Measurements from ENCODE around the gene IL17RB. TPM values are rescaled to one million over a fixed set of nuclear protein-coding genes. Genes with fewer than 3 reads are reported as not detected.
A peak's percentile ranks its signal among the peaks of the same experiment; 100 is the strongest.

IL17RB gene
- total and polyA plus RNA-seq, 11 donors = 0.09 to 1.5 (median 0.61) TPM; not detected in 1

- WGBS, 4 donors = 0% methylated on average over 18 to 34 of the region's 34 CpGs; no CpG with 5 or more reads in 1 of the 4 donors
- no peak for DNase-seq
- TF ChIP-seq POLR2A (IDR thresholded peaks at IDR 0.05) = no peak
- intact Hi-C loops (cut with DNase I) = no loop called here
- Histone ChIP-seq H3K27ac (peak overlapping the region in 8 of 12 donors; percentile 15 to 75 (median 56)), H3K36me3 (no peaks in the 10 kb centered on the region), H3K4me1 (peaks cover 0 to 18% (median 5%) of the 10 kb centered on the region in 12 donors), H3K9me3 (no peaks in the 10 kb centered on the region), H3K27me3 (peaks cover 0 to 27% (median 10%) of the 10 kb centered on the region in 9 donors), H3K4me3 (peak overlapping the region; percentile 50 to 77 (median 64))
- peak in 1 of 4 donors; percentile 6 for ATAC-seq
Observed at GRCh38 chr3:53845881-53846133, 561 bp upstream of the IL17RB start.

GRCh38 chr3:53846851-53847155 is 435 bp downstream of the IL17RB start:
- Histone ChIP-seq H3K9me3 (no peaks in the 10 kb centered on the region), H3K27ac (no peak overlapping the region), H3K36me3 (no peaks in the 10 kb centered on the region), H3K4me1 (peaks cover 0 to 18% (median 5%) of the 10 kb centered on the region in 12 donors), H3K4me3 (peak overlapping the region in 10 of 12 donors; percentile 55 to 77 (median 64)), H3K27me3 (peaks cover 0 to 27% (median 10%) of the 10 kb centered on the region in 9 donors)
- ATAC-seq (no peak), DNase-seq (no peak)
- intact Hi-C loops (cut with DNase I) = no loop called here
- TF ChIP-seq POLR2A (IDR thresholded peaks at IDR 0.05) (no peak), CTCF (IDR thresholded peaks at IDR 0.05) (no peak)
- WGBS, 4 donors = 60 to 77% (median 66%) methylated on average over 10 of the region's 10 CpGs

GRCh38 chr3:53849916-53850315 is 3.5 kb downstream of the IL17RB start:
- no peaks in the 10 kb centered on the region for H3K9me3 ChIP-seq
- no peak for TF ChIP-seq CTCF (IDR thresholded peaks at IDR 0.05)
- no peak for TF ChIP-seq POLR2A (IDR thresholded peaks at IDR 0.05)
- H3K27me3 ChIP-seq = peaks cover 0 to 25% (median 10%) of the 10 kb centered on the region in 9 donors
- H3K4me3 ChIP-seq = no peak overlapping the region
- intact Hi-C loops (cut with DNase I) = loop anchor here in 1 of 10 donors (10.0 kb wide), 1 partner anchor 555 kb away; no protein-coding TSS in a partner anchor
- peaks cover 0 to 18% (median 5%) of the 10 kb centered on the region in 12 donors for H3K4me1 ChIP-seq
- 92 to 95% (median 93%) methylated on average over 7 of the region's 7 CpGs for WGBS, 4 donors
- H3K36me3 ChIP-seq = no peaks in the 10 kb centered on the region
- no peak for ATAC-seq
- DNase-seq = no peak
- H3K27ac ChIP-seq = no peak overlapping the region

- ATAC-seq (no peak), DNase-seq (peak in 1 of 5 donors; percentile 20)
- no peak overlapping the region for H3K27ac ChIP-seq
- H3K36me3 ChIP-seq = no peaks in the 10 kb centered on the region
- WGBS, 4 donors = 29 to 41% (median 30%) methylated on average over 5 of the region's 5 CpGs
- TF ChIP-seq CTCF (IDR thresholded peaks at IDR 0.05) = no peak
- TF ChIP-seq POLR2A (IDR thresholded peaks at IDR 0.05) = no peak
- no peak overlapping the region for H3K4me3 ChIP-seq
- peaks cover 0 to 22% (median 1%) of the 10 kb centered on the region in 9 donors for H3K27me3 ChIP-seq
- intact Hi-C loops (cut with DNase I) = loop anchor here in 1 of 10 donors (10.0 kb wide), 1 partner anchor 556 kb away; no protein-coding TSS in a partner anchor
- no peaks in the 10 kb centered on the region for H3K9me3 ChIP-seq
- peaks cover 0 to 10% (median 5%) of the 10 kb centered on the region in 12 donors for H3K4me1 ChIP-seq
Observed at GRCh38 chr3:53850895-53851294, 4.5 kb downstream of the IL17RB start.

DNA sequence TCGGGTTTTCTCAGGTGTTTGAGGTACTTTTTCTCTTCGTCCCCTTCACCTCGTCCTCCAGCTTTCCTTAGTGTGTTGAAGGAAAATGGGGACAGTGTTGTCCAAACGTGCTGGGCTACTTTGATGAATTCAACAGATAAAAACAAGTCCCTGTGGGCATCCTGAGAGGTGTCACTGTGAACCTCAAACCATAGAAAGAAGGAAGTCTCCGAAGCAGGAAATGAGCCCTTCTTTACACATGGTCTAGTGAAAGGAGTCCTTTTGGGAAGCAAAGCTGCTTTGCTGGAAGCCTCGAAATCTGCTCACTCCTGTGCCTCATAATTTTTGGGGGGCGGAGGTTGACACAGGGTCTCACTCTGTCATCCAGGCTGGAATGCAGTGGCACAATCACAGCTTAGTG is 10.6 kb downstream of the IL17RB start:
- peaks cover 0 to 33% (median 21%) of the 10 kb centered on the region in 9 donors for H3K36me3 ChIP-seq
- TF ChIP-seq POLR2A (IDR thresholded peaks at IDR 0.05) (no peak), CTCF (IDR thresholded peaks at IDR 0.05) (no peak)
- no peaks in the 10 kb centered on the region for H3K9me3 ChIP-seq
- peaks cover 0 to 8% (median 0%) of the 10 kb centered on the region in 12 donors for H3K4me1 ChIP-seq
- DNase-seq (no peak), ATAC-seq (no peak)
- no peak overlapping the region for H3K27ac ChIP-seq
- WGBS, 4 donors = 65 to 81% (median 79%) methylated on average over 7 of the region's 7 CpGs
- intact Hi-C loops (cut with DNase I) = loop anchor here in 1 of 10 donors (10.0 kb wide), 1 partner anchor 562 kb away; no protein-coding TSS in a partner anchor
- no peaks in the 10 kb centered on the region for H3K27me3 ChIP-seq
- H3K4me3 ChIP-seq = no peak overlapping the region
